ENCODE data around the gene OR6S1.
"Not testable (repeated sequence)": the region's sequence is repeated elsewhere in the genome, so short reads cannot be mapped to it uniquely, and the experiment has no call there.

The OR6S1 gene

GRCh38 chr14:20608383-20609110 is 32.9 kb downstream of the OR6S1 start:
- no peak for DNase-seq

GRCh38 chr14:20607617-20608016 is 33.9 kb downstream of the OR6S1 start:
- DNase-seq: no peak

- no peak for DNase-seq
Observed at GRCh38 chr14:20606902-20607242, 34.6 kb downstream of the OR6S1 start.

- no peak for DNase-seq
Observed at GRCh38 chr14:20606190-20606901, 35.1 kb downstream of the OR6S1 start.

GRCh38 chr14:20603813-20604690 is 37.4 kb downstream of the OR6S1 start:
- no peak for DNase-seq

GRCh38 chr14:20602583-20602982 is 38.9 kb downstream of the OR6S1 start:
- no peak for DNase-seq

- DNase-seq: no peak
Observed at GRCh38 chr14:20601522-20601921, 40.0 kb downstream of the OR6S1 start.

- no peak for DNase-seq
Observed at GRCh38 chr14:20597108-20597507, 44.4 kb downstream of the OR6S1 start.

GRCh38 chr14:20595726-20596125 is 45.8 kb downstream of the OR6S1 start:
- not testable (repeated sequence) for DNase-seq

- no peak for DNase-seq
Observed at GRCh38 chr14:20592574-20592973, 48.9 kb downstream of the OR6S1 start.

- DNase-seq: no peak
Observed at GRCh38 chr14:20591235-20591634, 50.3 kb downstream of the OR6S1 start, which contains the start of gene RNASE12. Gene RNASE12, minus strand, starts transcription at chr14:20591376. Its CDS starts 653 bp downstream, at chr14:20590723.

All from activated naive CD4-positive, alpha-beta T cell treated with Interleukin-2 at 50 U/mL for 16 hours (primary cell).